ENCODE measurements around the gene IL12RB2. TPM values are rescaled to one million over a fixed set of nuclear protein-coding genes. Genes with fewer than 3 reads are reported as not detected.

The IL12RB2 gene
- total and polyA plus RNA-seq, 10 of the 15 experiments (the other 5 are each of a cell fraction or from before 2014, with no cell fraction given): 0.15 to 1.1 (median 0.54) TPM; not detected in 1

DNA sequence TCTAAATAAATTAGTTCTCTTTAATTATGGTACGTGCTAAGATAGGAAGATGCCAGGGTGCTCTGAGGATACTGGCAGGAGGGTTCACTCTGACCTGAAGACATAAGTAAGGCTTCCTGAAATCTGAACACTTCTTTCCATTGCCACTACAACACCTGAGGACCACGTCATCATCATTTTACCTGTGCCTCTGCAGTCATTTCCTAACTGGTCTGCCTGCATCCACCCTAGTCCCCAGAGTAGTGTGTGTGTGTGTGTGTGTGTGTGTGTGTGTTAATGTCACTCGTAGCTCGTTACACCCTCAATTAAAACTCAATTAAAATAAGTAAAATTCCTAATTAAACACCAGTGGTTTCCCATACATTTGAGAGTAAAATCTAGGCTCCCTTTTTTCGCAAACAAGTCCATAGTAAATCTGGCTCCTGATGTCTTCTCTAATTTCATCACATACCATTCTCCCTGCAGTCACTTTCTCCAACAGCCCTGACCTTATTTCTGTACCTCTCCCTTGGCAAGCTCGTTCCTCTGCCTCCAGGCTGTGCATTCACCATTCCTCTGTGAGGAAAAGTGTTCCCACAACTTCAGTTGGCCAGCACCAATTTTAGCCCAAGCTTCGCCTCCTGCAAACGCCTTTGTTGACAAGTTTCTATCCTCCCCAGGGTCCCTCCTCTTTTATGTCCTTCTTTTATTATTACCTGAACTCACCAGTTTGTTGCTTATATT lies 8.7 kb downstream of the IL12RB2 start (continued):
- TF ChIP-seq, protein P1, sequence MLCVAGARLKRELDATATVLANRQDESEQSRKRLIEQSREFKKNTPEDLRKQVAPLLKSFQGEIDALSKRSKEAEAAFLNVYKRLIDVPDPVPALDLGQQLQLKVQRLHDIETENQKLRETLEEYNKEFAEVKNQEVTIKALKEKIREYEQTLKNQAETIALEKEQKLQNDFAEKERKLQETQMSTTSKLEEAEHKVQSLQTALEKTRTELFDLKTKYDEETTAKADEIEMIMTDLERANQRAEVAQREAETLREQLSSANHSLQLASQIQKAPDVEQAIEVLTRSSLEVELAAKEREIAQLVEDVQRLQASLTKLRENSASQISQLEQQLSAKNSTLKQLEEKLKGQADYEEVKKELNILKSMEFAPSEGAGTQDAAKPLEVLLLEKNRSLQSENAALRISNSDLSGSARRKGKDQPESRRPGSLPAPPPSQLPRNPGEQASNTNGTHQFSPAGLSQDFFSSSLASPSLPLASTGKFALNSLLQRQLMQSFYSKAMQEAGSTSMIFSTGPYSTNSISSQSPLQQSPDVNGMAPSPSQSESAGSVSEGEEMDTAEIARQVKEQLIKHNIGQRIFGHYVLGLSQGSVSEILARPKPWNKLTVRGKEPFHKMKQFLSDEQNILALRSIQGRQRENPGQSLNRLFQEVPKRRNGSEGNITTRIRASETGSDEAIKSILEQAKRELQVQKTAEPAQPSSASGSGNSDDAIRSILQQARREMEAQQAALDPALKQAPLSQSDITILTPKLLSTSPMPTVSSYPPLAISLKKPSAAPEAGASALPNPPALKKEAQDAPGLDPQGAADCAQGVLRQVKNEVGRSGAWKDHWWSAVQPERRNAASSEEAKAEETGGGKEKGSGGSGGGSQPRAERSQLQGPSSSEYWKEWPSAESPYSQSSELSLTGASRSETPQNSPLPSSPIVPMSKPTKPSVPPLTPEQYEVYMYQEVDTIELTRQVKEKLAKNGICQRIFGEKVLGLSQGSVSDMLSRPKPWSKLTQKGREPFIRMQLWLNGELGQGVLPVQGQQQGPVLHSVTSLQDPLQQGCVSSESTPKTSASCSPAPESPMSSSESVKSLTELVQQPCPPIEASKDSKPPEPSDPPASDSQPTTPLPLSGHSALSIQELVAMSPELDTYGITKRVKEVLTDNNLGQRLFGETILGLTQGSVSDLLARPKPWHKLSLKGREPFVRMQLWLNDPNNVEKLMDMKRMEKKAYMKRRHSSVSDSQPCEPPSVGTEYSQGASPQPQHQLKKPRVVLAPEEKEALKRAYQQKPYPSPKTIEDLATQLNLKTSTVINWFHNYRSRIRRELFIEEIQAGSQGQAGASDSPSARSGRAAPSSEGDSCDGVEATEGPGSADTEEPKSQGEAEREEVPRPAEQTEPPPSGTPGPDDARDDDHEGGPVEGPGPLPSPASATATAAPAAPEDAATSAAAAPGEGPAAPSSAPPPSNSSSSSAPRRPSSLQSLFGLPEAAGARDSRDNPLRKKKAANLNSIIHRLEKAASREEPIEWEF (IDR thresholded peaks at IDR 0.05; ENCODE audit: insufficient replicate concordance, low read depth, low read length): no peak
- TF ChIP-seq, protein P2, sequence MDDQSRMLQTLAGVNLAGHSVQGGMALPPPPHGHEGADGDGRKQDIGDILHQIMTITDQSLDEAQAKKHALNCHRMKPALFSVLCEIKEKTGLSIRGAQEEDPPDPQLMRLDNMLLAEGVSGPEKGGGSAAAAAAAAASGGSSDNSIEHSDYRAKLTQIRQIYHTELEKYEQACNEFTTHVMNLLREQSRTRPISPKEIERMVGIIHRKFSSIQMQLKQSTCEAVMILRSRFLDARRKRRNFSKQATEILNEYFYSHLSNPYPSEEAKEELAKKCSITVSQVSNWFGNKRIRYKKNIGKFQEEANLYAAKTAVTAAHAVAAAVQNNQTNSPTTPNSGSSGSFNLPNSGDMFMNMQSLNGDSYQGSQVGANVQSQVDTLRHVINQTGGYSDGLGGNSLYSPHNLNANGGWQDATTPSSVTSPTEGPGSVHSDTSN (IDR thresholded peaks at IDR 0.05; ENCODE audit: insufficient replicate concordance, low read depth, low read length): no peak
- TF ChIP-seq HDGF (IDR thresholded peaks at IDR 0.05): no peak
- TF ChIP-seq MXI1 (IDR thresholded peaks at IDR 0.05; ENCODE audit: low read depth, low read length): no peak
- no peak for TF ChIP-seq NRF1 (conservative IDR thresholded peaks at IDR 0.05; ENCODE audit: low read depth, low read length)
- TF ChIP-seq RFX5 (IDR thresholded peaks at IDR 0.05; ENCODE audit: low read depth, low read length): no peak
- TF ChIP-seq CBX3 (IDR thresholded peaks at IDR 0.05; ENCODE audit: borderline replicate concordance, low read depth): no peak
